Measurements from ENCODE around the gene PLCZ1.
"Not testable (repeated sequence)": the region's sequence is repeated elsewhere in the genome, so short reads cannot be mapped to it uniquely, and the experiment has no call there.

The PLCZ1 gene, protein sequence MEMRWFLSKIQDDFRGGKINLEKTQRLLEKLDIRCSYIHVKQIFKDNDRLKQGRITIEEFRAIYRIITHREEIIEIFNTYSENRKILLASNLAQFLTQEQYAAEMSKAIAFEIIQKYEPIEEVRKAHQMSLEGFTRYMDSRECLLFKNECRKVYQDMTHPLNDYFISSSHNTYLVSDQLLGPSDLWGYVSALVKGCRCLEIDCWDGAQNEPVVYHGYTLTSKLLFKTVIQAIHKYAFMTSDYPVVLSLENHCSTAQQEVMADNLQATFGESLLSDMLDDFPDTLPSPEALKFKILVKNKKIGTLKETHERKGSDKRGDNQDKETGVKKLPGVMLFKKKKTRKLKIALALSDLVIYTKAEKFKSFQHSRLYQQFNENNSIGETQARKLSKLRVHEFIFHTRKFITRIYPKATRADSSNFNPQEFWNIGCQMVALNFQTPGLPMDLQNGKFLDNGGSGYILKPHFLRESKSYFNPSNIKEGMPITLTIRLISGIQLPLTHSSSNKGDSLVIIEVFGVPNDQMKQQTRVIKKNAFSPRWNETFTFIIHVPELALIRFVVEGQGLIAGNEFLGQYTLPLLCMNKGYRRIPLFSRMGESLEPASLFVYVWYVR

DNA sequence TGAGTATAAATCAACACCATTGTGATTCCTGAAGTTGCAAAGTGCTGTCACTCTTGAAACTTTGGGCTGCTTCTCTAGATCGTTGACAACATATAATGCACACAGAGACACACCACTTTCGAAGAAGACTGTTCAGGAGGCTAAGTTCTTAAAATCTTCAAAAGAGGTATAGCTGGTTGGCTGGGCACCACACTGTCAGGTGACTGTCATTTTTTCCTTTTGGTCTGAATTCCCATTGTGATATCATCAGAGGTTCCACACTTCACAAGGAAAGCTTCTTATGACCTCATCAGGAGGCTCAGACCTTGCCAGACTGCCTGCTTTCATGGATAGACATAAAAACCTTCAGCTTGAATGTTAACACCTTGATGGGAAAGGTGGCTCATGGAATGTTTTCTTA is at the start of gene PLCZ1, which contains the start of gene CAPZA3:
Gene PLCZ1, minus strand, starts transcription at position 194 of the 400 bp plus-strand sequence. CDS start 641 bp downstream, outside the sequence.
Gene CAPZA3, plus strand, starts transcription at position 301 of the 400 bp plus-strand sequence. CDS start 150 bp downstream, outside the sequence.
- no peak for DNase-seq

DNA sequence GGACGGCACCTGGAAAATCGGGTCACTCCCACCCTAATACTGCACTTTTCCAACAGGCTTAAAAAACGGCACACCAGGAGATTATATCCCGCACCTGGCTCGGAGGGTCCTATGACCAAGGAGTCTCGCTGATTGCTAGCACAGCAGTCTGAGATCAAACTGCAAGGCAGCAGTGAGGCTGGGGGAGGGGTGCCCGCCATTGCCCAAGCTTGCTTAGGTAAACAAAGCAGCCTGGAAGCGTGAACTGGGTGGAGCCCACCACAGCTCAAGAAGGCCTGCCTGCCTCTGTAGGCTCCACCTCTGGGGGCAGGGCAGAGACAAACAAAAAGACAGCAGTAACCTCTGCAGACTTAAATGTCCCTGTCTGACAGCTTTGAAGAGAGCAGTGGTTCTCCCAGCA is 47.7 kb upstream of the PLCZ1 start:
- DNase-seq = not testable (repeated sequence)

DNA sequence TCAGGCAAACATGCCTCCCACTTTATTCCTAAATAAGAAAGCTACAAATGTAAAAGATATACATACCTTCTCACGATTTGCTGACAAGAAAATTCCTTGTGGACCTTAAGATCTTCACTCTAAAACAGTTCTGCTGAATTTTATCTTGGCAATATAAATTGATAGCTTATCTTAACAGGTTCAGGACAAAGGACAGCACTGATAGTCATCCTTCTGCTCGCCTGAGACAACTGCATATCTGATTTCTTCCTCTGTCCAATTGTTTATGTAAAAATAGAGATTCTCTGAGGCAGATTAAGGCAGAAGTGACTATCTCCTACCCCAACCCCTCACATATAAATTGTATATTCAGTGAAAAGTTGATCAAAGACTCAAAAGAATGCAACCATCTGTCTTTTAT is 45.0 kb upstream of the PLCZ1 start:
- DNase-seq = no peak

DNA sequence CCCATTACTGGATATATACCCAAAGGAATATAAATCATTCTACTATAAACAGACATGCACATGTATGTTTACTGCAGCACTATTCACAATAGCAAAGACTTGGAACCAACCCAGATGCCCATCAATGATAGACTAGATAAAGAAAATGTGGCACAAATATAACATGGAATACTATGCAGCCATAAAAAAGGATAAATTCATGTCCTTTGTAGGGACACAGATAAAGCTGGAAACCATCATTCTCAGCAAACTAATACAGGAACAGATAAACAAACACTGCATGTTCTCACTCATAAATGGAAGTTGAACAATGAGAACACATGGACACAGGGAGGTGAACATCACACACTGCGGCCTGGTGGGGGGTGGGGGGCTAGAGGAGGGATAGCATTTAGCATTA is 28.7 kb upstream of the PLCZ1 start:
- DNase-seq = not testable (repeated sequence)

DNA sequence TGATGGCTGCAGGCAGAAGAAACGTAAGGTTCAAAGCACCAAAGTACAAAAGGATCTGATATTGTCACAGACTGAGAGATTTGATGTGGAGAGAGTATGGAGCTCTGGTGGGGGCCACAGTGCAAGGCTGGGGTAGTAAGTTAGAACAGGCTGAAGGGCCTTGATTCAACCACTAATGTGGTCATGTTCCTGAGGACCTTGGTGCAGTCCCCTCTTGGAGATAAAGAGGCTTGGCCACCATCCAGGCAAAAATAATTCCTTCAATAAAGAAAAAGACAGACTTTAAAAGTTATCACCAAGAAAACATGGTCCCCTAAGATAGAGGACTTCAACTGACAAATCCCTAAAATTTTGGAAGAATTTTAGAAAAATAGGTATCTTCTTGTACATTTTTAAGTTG is 17.5 kb upstream of the PLCZ1 start:
- no peak for DNase-seq

DNA sequence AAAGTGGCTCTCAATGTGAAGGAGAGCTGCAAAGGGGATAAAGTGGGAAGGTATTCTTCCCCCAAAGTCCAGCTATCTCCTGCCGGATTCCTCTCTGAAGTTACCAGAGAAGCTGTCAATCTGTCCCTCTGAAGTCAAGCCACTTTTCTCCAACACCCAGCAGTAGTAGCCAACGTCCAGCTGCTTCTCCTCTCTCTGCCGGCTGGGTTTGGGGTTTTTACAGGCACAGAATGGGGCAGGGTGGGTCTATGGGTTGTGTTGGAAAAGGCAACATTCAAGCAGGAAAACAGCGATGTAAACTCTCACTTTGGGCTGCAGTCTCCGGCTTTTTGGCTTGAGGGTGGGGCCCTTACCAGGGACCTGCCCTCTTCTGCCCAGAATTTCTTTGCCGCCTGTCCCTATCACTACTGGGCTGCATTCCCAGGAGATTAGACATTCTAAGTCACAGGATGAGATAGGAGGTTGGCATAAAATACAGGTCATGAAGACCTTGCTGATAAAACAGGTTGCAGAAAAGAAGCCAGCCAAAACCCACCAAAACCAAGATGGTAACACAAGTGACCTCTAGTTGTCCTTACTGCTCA is 16.4 kb upstream of the PLCZ1 start:
- DNase-seq = no peak

DNA sequence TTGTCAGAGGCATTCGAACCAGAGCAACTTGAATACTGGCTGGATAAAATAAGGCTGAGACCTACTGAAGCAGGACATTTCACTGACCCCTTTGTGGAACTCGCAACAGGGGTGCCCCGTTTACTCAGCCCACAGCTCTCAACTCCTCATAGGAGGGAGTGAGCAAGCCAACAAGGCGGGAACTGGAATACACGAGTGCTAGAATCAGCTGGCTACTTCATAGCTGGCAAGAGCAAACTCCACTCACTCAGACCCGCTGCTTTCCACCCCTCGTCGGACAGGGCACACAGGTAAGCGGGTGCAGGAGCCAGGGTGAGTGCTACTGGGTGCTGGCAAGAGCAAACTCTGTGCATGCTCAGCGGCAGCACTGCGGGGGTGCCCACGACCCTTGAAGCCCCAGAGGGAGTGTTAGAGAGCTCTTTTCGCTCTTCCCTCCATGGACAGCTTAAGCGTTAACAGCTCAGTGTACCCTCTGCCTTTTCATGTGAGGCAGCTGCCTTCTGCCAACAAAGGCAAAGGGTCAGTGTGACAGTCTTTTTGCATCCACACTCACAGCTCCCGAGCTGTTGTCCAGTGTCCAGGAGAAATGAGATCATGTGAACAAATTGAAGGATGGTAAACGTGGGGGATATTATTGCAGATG is 15.8 kb upstream of the PLCZ1 start:
- no peak for DNase-seq

DNA sequence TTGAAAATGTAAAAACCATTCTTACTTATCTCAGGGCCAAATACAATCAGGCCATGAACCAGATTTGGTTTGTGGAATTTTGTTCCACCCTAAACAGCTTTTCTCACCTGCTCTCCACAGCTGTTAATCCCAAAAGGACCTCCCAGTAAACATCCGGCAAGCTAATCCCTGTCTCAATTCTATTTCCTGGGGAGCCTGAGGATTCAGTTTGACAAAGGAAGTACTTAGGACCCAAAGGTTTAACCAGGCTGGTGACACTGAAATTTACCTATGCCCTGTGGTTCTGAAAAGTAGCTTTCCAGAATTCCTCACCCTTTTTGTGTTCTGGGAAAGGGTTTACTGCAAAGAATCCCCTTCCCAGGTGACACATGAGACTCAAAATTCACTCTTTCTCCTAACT is 15.1 kb upstream of the PLCZ1 start:
- no peak for DNase-seq

DNA sequence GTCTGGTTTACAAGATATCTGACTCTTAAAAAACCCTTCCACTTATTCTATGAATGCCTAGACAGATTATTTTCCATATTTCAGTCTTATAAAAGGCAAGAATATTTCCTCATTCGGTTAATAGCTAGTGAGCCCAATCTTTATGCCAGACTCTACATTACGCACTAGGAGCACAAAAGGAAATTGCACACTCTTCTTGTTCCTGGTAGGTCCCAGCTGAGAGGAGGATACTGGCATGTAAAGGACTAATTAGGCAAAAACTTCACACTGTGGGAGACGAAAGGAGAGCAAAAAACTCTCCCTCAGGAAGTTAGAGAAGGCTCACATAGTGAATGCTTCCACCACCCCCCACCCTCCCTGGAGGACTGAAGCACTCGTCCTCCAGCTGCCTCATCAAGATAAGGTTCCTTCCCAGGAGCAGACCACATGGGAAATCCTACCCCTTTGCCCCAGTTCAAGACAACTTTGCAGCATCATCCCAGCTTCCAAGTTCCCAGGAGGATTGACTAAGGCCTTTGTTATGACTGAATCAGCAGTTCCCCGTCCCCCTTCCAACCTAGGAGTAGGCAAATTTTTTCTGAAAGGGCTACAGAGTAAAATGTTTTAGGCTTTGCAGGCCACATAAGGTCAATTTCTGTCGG is 14.6 kb upstream of the PLCZ1 start:
- no peak for DNase-seq

DNA sequence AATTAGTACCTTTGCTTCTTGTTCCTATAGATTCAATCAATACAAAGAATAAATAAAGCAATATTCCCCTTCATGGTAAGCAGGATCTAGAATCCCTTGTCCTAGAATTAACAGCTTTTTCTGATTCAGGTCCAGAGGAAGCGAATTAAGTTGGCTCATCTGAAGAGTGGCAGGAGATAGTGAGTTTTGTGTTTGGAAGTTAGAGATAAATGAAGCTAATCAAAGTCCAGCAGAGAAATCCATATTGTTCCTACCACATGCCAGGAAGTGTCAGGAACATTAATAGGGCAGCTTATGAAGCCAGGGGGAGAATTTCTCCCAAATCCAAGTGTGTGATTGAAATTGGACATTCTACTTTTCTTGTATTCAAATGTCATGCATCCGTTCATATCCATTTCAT is 14.1 kb upstream of the PLCZ1 start:
- no peak for DNase-seq

DNA sequence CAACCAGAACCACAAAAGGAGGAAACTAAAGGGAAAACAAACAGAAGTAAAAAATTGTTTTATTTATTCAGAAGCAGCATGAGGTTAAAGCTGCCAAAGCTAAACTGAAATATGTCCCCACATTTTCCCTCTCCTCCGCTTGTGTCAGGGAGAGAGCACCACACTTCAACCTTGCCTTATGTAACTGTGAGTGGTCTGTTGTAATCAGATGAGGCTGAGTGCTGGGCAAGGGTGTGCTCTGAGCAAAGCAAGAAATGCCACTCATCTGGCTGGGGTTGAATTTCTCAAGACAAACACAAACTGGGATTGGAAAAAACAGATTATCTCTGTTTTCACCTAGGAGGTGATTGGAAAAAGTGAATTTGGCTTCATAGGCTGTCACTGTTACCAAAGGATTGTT is 12.3 kb upstream of the PLCZ1 start:
- no peak for DNase-seq

DNA sequence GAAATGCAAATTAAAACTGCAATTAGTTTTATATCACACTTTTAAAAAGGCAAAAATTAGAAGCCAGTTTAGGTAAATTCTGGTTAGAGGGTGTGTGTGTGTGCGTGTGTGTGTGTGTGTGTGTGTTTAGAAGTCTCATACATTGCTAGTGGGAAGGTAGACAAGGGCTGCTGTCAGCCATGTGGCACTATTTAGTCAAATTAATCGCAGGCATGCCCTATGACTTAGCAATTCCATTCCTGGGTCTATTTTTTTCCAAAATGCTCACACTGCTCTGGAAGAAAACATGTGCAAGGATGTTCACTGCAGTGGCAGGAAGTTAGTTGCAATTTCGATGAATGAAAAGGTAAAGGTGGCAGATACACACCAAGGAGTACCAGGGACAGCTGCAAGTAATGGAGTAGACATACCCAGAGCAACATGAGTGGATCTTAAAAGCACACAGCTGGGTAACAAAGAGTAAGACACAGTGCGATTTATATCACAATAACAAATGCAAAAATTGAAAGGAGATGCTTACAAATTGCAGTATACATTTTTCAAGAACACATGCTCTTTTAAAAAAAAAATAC is 11.7 kb upstream of the PLCZ1 start:
- DNase-seq = no peak

DNA sequence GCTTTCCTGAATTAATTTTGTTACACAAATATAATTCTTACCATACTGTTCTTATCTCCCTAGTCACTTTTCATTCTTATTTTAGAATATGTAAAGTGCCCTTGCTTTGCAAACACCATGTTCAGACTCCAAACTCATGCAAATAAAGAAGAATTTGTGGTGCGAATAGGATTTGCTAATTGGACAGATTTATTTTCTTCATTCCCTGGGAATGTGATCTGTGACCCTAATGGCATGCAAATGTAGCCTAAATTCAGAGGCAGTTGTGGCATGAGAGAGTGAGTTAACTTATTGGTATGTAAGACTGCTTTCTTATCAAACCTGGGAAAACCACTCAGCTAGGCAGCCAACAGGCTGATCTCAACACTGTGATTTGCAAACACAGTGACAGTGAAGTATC is 10.1 kb upstream of the PLCZ1 start:
- DNase-seq = no peak

DNA sequence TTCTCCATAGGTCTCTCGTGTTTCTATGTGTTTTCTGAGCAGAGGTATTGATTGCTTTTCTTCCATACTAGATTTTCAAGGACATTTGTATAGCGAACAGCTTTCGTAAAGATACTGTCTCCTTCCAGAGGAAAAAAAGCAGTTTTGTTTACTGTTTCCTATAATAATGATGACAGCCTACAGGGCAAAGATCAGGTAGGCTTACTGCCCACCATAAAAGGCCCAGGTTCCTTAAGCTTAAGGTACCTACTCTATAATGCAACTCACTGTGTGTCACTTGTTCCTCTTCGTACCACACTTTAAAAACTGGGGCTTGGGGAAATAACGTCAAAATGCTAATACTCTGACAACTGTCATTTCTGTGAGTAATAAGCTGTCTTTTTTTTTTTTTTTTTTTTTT is 6.7 kb downstream of the PLCZ1 start:
- DNase-seq = no peak

DNA sequence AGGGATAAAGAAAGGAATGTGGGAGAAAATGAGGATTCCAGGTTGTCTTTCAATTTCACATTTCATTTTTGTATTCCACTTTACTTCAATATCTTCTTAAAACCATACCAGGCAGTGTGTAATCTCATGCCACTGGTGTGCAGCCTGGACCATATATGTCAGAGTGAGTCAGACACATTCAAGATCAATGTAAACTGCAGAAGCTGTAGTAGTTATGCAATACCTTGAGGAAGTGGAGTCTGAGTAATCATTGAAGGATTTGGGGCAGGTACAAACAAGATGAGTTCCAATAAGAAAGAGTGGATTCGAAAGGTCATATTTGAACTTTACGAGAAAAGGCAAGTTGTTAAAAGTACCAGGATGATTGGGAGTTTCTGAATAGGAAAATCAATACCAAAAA is 14.1 kb downstream of the PLCZ1 start:
- DNase-seq = no peak

DNA sequence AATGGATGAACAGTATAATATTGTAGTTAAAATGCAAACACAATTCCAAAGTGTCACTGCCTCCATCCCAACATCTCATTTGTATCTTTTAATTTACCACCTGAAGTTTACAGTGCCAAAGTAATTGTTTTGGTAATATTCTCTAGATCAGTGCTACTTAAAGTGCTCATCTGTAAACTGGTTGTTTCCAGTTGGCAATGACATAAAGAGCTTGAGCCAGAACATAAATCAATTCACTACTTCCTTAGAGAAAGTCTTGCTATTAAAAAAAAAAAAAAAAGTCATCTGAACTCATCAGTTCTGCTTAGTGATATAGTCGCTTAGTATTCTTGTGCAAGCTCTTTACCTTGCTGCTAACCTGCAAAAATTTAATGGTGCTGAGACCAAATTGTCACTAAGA is 16.4 kb downstream of the PLCZ1 start:
- no peak for DNase-seq

DNA sequence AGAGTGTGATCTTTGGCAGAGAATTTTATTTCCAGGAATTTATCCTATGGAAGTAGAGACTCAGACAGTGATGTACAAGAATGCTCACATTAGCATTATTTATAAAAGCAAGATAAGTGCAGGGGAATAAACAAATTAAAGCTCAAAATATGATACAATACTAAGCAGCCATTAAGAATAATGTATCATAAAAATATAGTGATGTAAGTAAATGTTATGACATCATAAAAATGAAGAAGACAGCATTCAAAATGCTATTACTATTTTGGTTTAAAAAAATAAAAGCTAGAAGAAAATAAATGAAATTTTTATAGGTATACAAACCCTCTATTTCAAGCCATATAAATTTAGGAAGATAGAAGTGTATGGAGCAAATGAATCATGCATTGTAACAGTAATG is 17.1 kb downstream of the PLCZ1 start:
- no peak for DNase-seq

DNA sequence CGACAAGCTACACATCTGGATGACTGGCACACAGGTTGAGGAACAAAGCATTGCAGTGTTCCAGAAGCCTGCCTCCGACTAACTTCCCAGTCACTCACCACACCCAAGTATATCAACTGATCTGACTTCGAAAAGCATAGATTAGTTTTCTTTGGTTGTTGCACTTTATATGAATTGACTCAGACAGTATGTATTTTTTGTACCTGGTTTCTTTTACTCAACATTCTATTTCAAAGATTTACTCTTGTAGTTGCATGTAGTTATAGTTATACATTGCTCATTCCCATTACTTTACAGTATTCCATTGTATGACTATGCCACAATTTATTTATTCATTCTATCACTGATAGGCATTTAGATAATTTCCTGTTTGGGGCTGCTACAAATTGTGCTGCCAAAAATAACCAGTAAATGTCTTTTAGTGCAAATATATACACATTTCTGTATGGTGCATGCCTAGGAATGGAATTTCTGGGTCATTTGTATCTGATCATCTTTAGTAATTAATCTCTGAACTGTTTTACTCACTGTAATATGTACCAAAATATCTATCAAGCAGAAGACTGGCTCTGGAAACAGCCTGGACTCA is 17.8 kb downstream of the PLCZ1 start:
- no peak for DNase-seq

DNA sequence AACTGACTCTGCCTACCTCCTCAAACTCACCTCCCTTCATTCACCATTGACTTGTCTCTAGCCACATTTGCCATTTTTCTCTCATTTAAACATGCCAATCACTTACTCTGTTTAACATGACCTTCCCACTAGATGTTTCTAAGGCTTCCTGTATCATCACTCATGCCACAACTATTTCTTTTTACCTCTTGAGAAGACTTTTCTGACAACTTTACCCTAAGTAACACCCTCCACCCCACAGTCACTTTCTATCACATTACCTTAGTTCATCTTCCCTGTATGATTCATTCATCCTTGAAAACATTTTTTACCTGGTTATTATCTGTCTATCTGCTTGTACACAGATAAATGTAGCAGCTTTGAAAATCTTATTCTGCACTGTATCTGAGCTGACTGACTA is 19.4 kb downstream of the PLCZ1 start:
- no peak for DNase-seq

DNA sequence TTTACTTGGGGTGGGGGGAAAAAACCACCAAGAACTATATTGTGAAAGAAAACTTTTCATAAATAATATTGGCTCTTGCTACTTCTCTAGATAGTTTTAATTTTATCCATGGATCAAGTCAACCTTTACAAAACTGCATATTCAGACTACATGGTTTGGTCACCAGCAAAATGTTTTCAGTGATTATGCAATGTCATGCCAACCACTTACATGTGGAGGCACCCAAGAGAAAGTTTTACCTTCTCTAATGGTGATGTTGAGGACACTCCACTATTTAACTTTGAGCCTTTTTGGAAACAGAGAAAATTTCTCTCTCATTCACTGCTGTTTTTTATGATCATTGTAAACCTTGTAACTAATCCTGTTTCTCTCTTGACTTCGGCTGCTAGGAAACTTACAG is 21.6 kb downstream of the PLCZ1 start:
- DNase-seq = no peak

DNA sequence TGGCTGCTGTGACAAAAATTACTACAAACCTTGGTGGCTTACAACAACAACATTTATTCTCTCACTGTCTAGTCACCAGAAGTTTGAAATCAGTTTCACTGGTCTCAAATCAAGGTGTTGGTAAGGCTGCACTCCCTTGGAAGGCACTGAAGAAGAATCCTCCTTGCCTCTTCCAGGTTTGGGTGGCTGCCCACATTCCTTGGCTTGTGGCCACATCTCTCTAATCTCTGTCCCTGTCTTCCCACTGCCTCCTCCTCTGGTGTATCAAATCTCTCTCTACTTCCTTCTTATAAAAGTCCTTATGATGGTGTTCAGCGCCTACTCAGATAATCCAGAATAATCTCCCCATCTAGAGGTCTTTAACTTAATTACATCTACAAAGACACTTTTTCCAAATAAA is 31.0 kb downstream of the PLCZ1 start:
- DNase-seq = no peak

DNA sequence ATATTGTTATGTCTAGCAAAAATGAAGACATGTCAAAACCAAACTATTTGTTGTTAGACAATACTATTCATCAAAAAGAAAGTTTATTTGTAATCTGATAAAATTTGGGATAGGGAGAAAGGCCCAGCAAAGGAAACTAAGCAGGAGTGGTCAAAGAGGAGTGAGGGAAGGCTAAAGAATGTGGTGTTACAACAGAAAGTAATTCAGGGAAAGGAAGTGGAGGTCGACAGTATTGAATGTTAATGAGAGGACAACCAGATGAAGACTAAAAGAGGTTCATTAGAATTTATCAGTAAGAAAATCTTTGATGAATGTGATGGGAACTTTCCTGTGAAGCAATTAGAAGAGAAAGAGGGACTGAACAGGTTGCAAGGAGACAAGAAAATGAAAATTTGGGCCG is 33.9 kb downstream of the PLCZ1 start:
- no peak for DNase-seq

DNA sequence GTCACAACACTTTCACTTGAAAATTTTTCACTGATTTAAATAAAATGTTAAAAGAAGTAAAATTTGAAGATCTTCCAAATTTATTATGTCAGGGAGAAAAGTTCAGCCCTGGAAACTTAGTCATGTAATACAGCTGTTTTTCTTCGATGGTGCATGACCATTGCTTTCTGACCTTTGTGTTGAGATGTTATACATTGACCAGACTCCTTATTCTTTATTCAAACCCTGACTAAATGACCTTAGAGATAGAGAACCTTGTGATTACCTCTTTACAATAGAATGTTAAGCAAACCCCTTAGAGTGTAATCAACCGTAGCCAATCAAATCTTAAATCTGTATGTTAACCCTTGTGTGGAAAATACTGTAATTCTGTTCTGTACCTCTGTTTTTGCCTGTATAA is 34.5 kb downstream of the PLCZ1 start:
- DNase-seq = no peak
